DND-41 (cell line): Measurements from ENCODE around the gene CDC20.

Experiments
- ATAC-seq: fragments of 200-7000 bp; cut with Tn5 transposase; 3 replicates; pipeline ENCODE4 v1.9.1; 2021; ENCODE audit warnings: low read depth; ENCODE audit not compliant: insufficient read depth
- DNase-seq: peaks from one replicate; pipeline ENCODE4 v3.0.0-alpha.2; 2020
- H2AFZ ChIP-seq: 2 replicates; pipeline ENCODE4 v1.6.0; 2012; ENCODE audit warnings: low read depth, low read length
- H3K27ac ChIP-seq: 2 replicates; pipeline ENCODE4 v1.5.1; 2012; ENCODE audit warnings: low read length, inconsistent platforms
- H3K27me3 ChIP-seq: fragments of 200-600 bp; sonication (generic); 2 replicates; pipeline ENCODE4 v1.6.0; 2012; ENCODE audit warnings: low read length, mild to moderate bottlenecking, inconsistent platforms; ENCODE audit not compliant: insufficient read depth, poor library complexity
- H3K36me3 ChIP-seq: 2 replicates; pipeline ENCODE4 v1.5.1; 2012; ENCODE audit warnings: low read length, inconsistent platforms; ENCODE audit not compliant: insufficient read depth
- H3K4me1 ChIP-seq: 2 replicates; pipeline ENCODE4 v1.5.1; 2012; ENCODE audit warnings: mild to moderate bottlenecking, low read length; ENCODE audit not compliant: insufficient read depth
- H3K4me2 ChIP-seq: 2 replicates; pipeline ENCODE4 v1.6.0; 2012; ENCODE audit warnings: mild to moderate bottlenecking, moderate library complexity, low read length, inconsistent platforms; ENCODE audit not compliant: insufficient read depth
- H3K4me3 ChIP-seq, 2 experiments: fragments of 200-600 bp in 1 of 2; shearing (Covaris generic) in 1 of 2; 2 replicates each; pipeline ENCODE4 v1.5.1; 2012 to 2016; ENCODE audit warnings: inconsistent platforms in 2 of 2, low read length in 2 of 2, mild to moderate bottlenecking in 2 of 2, low read depth in 1 of 2, moderate library complexity in 1 of 2
- H3K79me2 ChIP-seq: 2 replicates; pipeline ENCODE4 v1.6.0; 2012; ENCODE audit warnings: low read length, inconsistent platforms; ENCODE audit not compliant: insufficient read depth
- H3K9ac ChIP-seq: 2 replicates; pipeline ENCODE4 v1.6.0; 2012; ENCODE audit warnings: low read depth, mild to moderate bottlenecking, inconsistent platforms, low read length, moderate library complexity
- H3K9me3 ChIP-seq: 2 replicates; pipeline ENCODE4 v1.5.1; 2012; ENCODE audit warnings: low read length, moderate library complexity, mild to moderate bottlenecking, inconsistent platforms; ENCODE audit not compliant: insufficient read depth, severe bottlenecking
- H4K20me1 ChIP-seq: 2 replicates; pipeline ENCODE4 v1.6.0; 2012; ENCODE audit warnings: low read length; ENCODE audit not compliant: insufficient read depth
- EZH2 ChIP-seq: IDR thresholded peaks from 3 replicates; pipeline ENCODE4 v1.6.1; 2012; ENCODE audit warnings: borderline replicate concordance, low read depth, mild to moderate bottlenecking, moderate library complexity, low read length, inconsistent platforms; ENCODE audit not compliant: severe bottlenecking
- TF ChIP-seq, protein P1 (sequence below): IDR thresholded peaks from 2 replicates; pipeline ENCODE4 v1.5.1; 2012; ENCODE audit warnings: borderline replicate concordance, low read length, moderate library complexity, mild to moderate bottlenecking; ENCODE audit not compliant: poor library complexity, severe bottlenecking; ENCODE audit errors: extremely low read depth

The CDC20 gene

DNA sequence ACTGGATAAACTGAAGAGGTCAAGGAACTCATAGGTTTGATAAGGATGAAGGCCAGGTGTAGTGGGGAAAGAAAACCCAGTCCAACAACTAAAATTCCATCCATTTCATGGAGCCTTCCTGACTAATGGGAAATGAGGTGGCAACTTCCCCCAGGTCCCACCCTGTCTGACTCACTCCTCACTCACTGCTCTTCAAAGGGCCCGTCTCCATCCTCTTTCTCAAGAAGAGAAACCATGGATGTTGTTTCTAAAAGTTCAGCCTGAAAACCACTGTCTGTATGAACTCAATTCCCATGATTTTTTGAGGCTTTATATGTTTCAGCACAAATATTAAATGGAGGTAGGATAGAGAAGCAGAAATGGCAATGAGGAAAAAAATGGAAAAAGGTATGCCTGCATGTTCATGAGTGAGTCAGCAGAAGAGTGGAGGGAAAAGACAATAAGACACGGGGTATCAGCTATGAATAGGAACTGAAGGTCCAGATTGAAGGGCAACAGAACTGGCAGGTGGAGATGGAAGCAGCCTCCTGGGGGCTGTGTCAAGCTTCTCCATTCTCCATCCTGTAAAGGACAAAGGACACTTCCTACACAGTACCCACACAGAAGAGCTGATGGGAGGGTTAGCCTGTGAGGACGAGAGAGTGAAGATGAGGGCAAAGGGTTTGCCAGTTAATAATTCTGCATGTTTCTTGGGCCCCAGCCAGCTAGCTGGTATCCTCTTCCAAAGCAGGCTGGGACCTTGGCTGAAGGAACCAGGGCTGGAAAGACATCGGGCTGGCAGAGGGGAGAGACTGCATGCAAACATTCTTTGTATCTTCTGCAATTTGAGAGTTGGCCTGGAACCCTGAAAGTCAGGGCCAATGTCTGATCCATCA, 14.5 kb downstream of the CDC20 start:
- ATAC-seq = no peak
- Histone ChIP-seq H3K79me2 (peaks cover 8% of the 10 kb centered on the region), H3K4me3 (no peak overlapping the region), H3K4me1 (peaks cover 6% of the 10 kb centered on the region), H3K9ac (no peak overlapping the region), H3K36me3 (no peaks in the 10 kb centered on the region; the same call in 1 of the 2 replicates), H3K4me2 (no peak overlapping the region), H3K9me3 (no peaks in the 10 kb centered on the region), H3K27me3 (no peaks in the 10 kb centered on the region), H4K20me1 (no peaks in the 10 kb centered on the region), H2AFZ (no peak overlapping the region), H3K27ac (no peak overlapping the region)
- no peak for TF ChIP-seq EZH2
- TF ChIP-seq, protein P1, sequence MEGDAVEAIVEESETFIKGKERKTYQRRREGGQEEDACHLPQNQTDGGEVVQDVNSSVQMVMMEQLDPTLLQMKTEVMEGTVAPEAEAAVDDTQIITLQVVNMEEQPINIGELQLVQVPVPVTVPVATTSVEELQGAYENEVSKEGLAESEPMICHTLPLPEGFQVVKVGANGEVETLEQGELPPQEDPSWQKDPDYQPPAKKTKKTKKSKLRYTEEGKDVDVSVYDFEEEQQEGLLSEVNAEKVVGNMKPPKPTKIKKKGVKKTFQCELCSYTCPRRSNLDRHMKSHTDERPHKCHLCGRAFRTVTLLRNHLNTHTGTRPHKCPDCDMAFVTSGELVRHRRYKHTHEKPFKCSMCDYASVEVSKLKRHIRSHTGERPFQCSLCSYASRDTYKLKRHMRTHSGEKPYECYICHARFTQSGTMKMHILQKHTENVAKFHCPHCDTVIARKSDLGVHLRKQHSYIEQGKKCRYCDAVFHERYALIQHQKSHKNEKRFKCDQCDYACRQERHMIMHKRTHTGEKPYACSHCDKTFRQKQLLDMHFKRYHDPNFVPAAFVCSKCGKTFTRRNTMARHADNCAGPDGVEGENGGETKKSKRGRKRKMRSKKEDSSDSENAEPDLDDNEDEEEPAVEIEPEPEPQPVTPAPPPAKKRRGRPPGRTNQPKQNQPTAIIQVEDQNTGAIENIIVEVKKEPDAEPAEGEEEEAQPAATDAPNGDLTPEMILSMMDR = no peak
- no peak for DNase-seq

DNA sequence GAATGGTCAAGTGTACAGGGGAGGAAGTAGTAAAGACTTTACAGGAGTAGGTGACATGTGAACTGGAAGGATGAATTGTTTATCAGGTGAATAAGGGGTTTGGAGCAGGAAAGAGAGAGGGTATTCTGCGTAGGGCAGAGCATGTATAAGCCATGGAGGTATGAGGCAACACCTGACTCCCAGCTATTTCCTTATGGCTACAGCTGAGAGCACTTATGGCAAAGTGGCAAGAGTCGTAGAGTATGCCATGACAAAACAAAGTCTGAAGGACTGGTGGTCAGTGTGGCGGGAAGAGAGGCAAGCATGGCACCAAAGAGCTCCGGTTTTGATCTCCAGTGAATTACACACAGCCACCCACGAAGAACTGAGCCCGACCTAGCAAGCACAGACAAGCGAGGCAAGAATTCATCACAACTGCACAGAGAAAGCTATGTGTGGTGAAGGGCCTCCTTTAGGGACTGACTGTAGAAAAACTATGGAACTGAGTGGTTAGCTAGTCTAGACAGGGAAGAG, 18.0 kb downstream of the CDC20 start:
- ATAC-seq = no peak
- H3K27ac ChIP-seq = no peak overlapping the region
- no peak overlapping the region for H3K4me3 ChIP-seq
- no peak overlapping the region for H3K4me2 ChIP-seq
- DNase-seq = no peak
- TF ChIP-seq, protein P1 = no peak
- TF ChIP-seq EZH2 = no peak
- peaks cover 6% of the 10 kb centered on the region; the same call in 1 of the 2 replicates for H3K36me3 ChIP-seq
- H3K9me3 ChIP-seq = no peaks in the 10 kb centered on the region
- no peaks in the 10 kb centered on the region for H3K27me3 ChIP-seq
- no peaks in the 10 kb centered on the region for H3K4me1 ChIP-seq
- H4K20me1 ChIP-seq = no peaks in the 10 kb centered on the region
- H3K79me2 ChIP-seq = no peaks in the 10 kb centered on the region
- H2AFZ ChIP-seq = no peak overlapping the region
- no peak overlapping the region for H3K9ac ChIP-seq

DNA sequence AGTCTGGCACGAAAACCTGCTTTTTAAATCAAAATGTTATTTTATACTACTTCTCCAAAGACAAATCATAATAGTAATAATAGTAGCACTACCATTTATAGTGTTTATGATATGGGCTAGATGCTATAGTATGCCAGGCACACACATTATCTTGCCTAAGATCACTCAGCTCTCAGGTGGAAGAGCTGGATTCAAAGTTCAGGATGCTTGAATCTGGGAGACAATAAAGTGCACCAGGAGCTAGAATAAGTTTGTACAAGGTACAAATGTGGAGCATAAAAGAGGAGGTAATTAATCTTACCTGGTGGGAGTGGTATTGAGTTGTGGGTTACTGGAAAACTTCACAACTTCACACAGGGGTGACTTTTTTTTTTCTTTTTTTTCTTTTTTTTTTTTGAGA, 19.1 kb downstream of the CDC20 start:
- Histone ChIP-seq H3K79me2 (no peaks in the 10 kb centered on the region), H2AFZ (no peak overlapping the region), H4K20me1 (no peaks in the 10 kb centered on the region), H3K4me1 (no peaks in the 10 kb centered on the region), H3K9ac (no peak overlapping the region), H3K36me3 (peaks cover 14% of the 10 kb centered on the region), H3K4me2 (no peak overlapping the region), H3K9me3 (no peaks in the 10 kb centered on the region), H3K27ac (no peak overlapping the region), H3K4me3 (no peak overlapping the region), H3K27me3 (no peaks in the 10 kb centered on the region)
- DNase-seq (no peak), ATAC-seq (no peak)
- no peak for TF ChIP-seq EZH2
- TF ChIP-seq, protein P1 = no peak
